GM12872 (cell line): ENCODE measurements around the gene UMODL1.

Experiments
- CTCF ChIP-seq: IDR thresholded peaks from 3 replicates; pipeline ENCODE4 v1.5.1; 2011; ENCODE audit warnings: low read depth, mild to moderate bottlenecking, low read length, moderate library complexity; ENCODE audit not compliant: insufficient read depth

The UMODL1 gene

GRCh38 chr21:42039911-42040351 is 31.2 kb upstream of the UMODL1 start:
- TF ChIP-seq CTCF, result no peak

GRCh38 chr21:42040411-42041180 is 30.5 kb upstream of the UMODL1 start:
- no peak for TF ChIP-seq CTCF

GRCh38 chr21:42041246-42041645 is 29.9 kb upstream of the UMODL1 start:
- TF ChIP-seq CTCF, result no peak

GRCh38 chr21:42041711-42042110 is 29.4 kb upstream of the UMODL1 start:
- no peak for TF ChIP-seq CTCF

GRCh38 chr21:42042651-42043050 is 28.5 kb upstream of the UMODL1 start:
- TF ChIP-seq CTCF, result no peak

GRCh38 chr21:42043201-42043895 is 27.8 kb upstream of the UMODL1 start:
- no peak for TF ChIP-seq CTCF

GRCh38 chr21:42043961-42044360 is 27.2 kb upstream of the UMODL1 start:
- TF ChIP-seq CTCF, result no peak
